IMR-90 (cell line): ENCODE data around the gene BCAS4. TPM values are rescaled to one million over a fixed set of nuclear protein-coding genes. Genes with fewer than 3 reads are reported as not detected.

Experiments
- ATAC-seq: fragments of 200-7000 bp; cut with Tn5 transposase; 2 replicates; pipeline ENCODE4 v1.9.1; 2020; ENCODE audit warnings: low read depth, mild to moderate bottlenecking, moderate library complexity
- BruUV-seq: library from RNA; stranded (reverse); fragments of 400-500 nt; replicated peaks from 2 replicates; lab custom pipeline; 2021; lab: Mats Ljungman, UMichigan
- CTCF ChIA-PET: fragments of 300-600 bp; formaldehyde crosslinking; extraction: SDS; loops from one replicate; lab custom pipeline; 2021; ENCODE audit warnings: antibody characterized with exemption; lab: Yijun Ruan, JAX
- POLR2A ChIA-PET: fragments of 300-600 bp; sonication (Branson Sonifier 250); formaldehyde crosslinking; loops from one replicate; lab custom pipeline; 2022; ENCODE audit warnings: antibody characterized with exemption; ENCODE audit not compliant: unreplicated experiment; lab: Charles Lee
- DNase-seq: peaks from one replicate; pipeline ENCODE4 v3.0.0; 2013
- H2AFZ ChIP-seq: replicated peaks from 2 replicates; pipeline ENCODE3; 2013; ENCODE audit warnings: low read length, mild to moderate bottlenecking; ENCODE audit not compliant: poor library complexity
- H2AK5ac ChIP-seq: 2 replicates; pipeline ENCODE4 v1.6.1; 2013; ENCODE audit warnings: low read depth, low read length, inconsistent platforms
- H2AK9ac ChIP-seq: replicated peaks from 2 replicates; pipeline ENCODE3; 2013; ENCODE audit warnings: mild to moderate bottlenecking, low read depth, low read length, moderate library complexity; ENCODE audit not compliant: poor library complexity
- H2BK120ac ChIP-seq: 2 replicates; pipeline ENCODE4 v1.6.1; 2013; ENCODE audit warnings: low read depth, low read length, inconsistent platforms
- H2BK15ac ChIP-seq: 3 replicates; pipeline ENCODE4 v1.6.1; 2013; ENCODE audit warnings: low read depth, low read length, inconsistent platforms
- H2BK20ac ChIP-seq: 2 replicates; pipeline ENCODE4 v1.6.1; 2013; ENCODE audit warnings: low read depth, mild to moderate bottlenecking, inconsistent platforms, low read length, moderate library complexity
- H2BK5ac ChIP-seq: 2 replicates; pipeline ENCODE4 v1.6.1; 2013; ENCODE audit warnings: mild to moderate bottlenecking, low read depth, low read length, inconsistent platforms; ENCODE audit not compliant: poor library complexity, severe bottlenecking
- H3K14ac ChIP-seq: replicated peaks from 2 replicates; pipeline ENCODE4 v1.6.1; 2013; ENCODE audit warnings: low read depth, low read length, inconsistent platforms
- H3K18ac ChIP-seq: 2 replicates; pipeline ENCODE4 v1.6.1; 2013; ENCODE audit warnings: low read depth, low read length, control low read depth
- H3K23ac ChIP-seq: 2 replicates; pipeline ENCODE4 v1.6.1; 2013; ENCODE audit warnings: low read depth, low read length, inconsistent platforms
- H3K27ac ChIP-seq: 2 replicates; pipeline ENCODE4 v1.5.1; 2013; ENCODE audit warnings: mild to moderate bottlenecking, control low read depth, low read length; ENCODE audit not compliant: insufficient read depth
- H3K27me3 ChIP-seq: 2 replicates; pipeline ENCODE4 v1.6.1; 2013; ENCODE audit warnings: low read length; ENCODE audit not compliant: control insufficient read depth, insufficient read depth
- H3K36me3 ChIP-seq: 2 replicates; pipeline ENCODE4 v1.6.1; 2013; ENCODE audit warnings: low read length, mixed read lengths; ENCODE audit not compliant: control insufficient read depth, insufficient read depth
- H3K4ac ChIP-seq: 2 replicates; pipeline ENCODE4 v1.6.1; 2013; ENCODE audit warnings: low read depth, low read length, inconsistent platforms
- H3K4me1 ChIP-seq: 2 replicates; pipeline ENCODE4 v1.6.1; 2013; ENCODE audit warnings: low read length, mixed read lengths; ENCODE audit not compliant: control insufficient read depth, insufficient read depth
- H3K4me2 ChIP-seq: 2 replicates; pipeline ENCODE4 v1.6.1; 2013; ENCODE audit warnings: low read depth, mild to moderate bottlenecking, control low read depth, low read length, moderate library complexity
- H3K4me3 ChIP-seq: 2 replicates; pipeline ENCODE4 v1.5.1; 2013; ENCODE audit warnings: low read depth, mild to moderate bottlenecking, control low read depth, low read length, moderate library complexity; ENCODE audit not compliant: insufficient read depth
- H3K56ac ChIP-seq: 2 replicates; pipeline ENCODE4 v1.6.1; 2013; ENCODE audit warnings: low read length, inconsistent platforms; ENCODE audit not compliant: insufficient read depth; ENCODE audit errors: extremely low read depth
- H3K79me1 ChIP-seq, 2 experiments: 2 replicates each; pipeline ENCODE4 v1.6.1; 2013; ENCODE audit warnings: low read length in 2 of 2, inconsistent platforms in 1 of 2, low read depth in 1 of 2
- H3K9ac ChIP-seq: 2 replicates; pipeline ENCODE4 v1.6.1; 2013; ENCODE audit warnings: low read depth, low read length, control low read depth
- H3K9me1 ChIP-seq: 2 replicates; pipeline ENCODE4 v1.6.1; 2013; ENCODE audit warnings: low read length, inconsistent platforms; ENCODE audit not compliant: insufficient read depth
- H3K9me3 ChIP-seq: 2 replicates; pipeline ENCODE4 v1.6.1; 2013; ENCODE audit warnings: low read length; ENCODE audit not compliant: control insufficient read depth, insufficient read depth
- H4K20me1 ChIP-seq: 2 replicates; pipeline ENCODE4 v1.6.1; 2013; ENCODE audit warnings: low read length, inconsistent platforms; ENCODE audit not compliant: insufficient read depth
- H4K5ac ChIP-seq: 2 replicates; pipeline ENCODE4 v1.6.1; 2013; ENCODE audit warnings: mild to moderate bottlenecking, low read depth, low read length, control low read depth
- H4K8ac ChIP-seq, 2 experiments: 2 replicates each; pipeline ENCODE4 v1.6.1; 2013; ENCODE audit warnings: low read depth in 2 of 2, low read length in 2 of 2, control low read depth in 1 of 2, inconsistent platforms in 1 of 2
- H4K91ac ChIP-seq: 2 replicates; pipeline ENCODE4 v1.6.1; 2013; ENCODE audit warnings: low read depth, low read length, inconsistent platforms; ENCODE audit not compliant: insufficient read depth
- BHLHE40 ChIP-seq: fragments of 150-350 bp; IDR thresholded peaks from 2 replicates; pipeline ENCODE4 v1.6.1; 2016; ENCODE audit warnings: mild to moderate bottlenecking, low read depth, low read length
- CEBPB ChIP-seq: IDR thresholded peaks from 2 replicates; pipeline ENCODE4 v1.6.1; 2012; ENCODE audit warnings: low read depth, low read length, improper control_type of control experiment
- CHD1 ChIP-seq: IDR thresholded peaks from 2 replicates; pipeline ENCODE4 v1.6.1; 2012; ENCODE audit warnings: low read depth, low read length, improper control_type of control experiment
- CTCF ChIP-seq: conservative IDR thresholded peaks from 2 replicates; pipeline ENCODE4 v1.5.1; 2012; ENCODE audit warnings: mild to moderate bottlenecking, low read depth, low read length, improper control_type of control experiment
- MAZ ChIP-seq: IDR thresholded peaks from 2 replicates; pipeline ENCODE4 v1.6.1; 2012; ENCODE audit warnings: low read depth, mild to moderate bottlenecking, low read length, improper control_type of control experiment, moderate library complexity, borderline replicate concordance
- POLR2A ChIP-seq: IDR thresholded peaks from 2 replicates; pipeline ENCODE4 v1.6.1; 2012; ENCODE audit warnings: mild to moderate bottlenecking, low read depth, low read length
- RCOR1 ChIP-seq: IDR thresholded peaks from 2 replicates; pipeline ENCODE4 v1.6.1; 2012; ENCODE audit warnings: mild to moderate bottlenecking, low read length, improper control_type of control experiment; ENCODE audit not compliant: insufficient replicate concordance
- RFX5 ChIP-seq: IDR thresholded peaks from 2 replicates; pipeline ENCODE4 v1.8.0; 2012; ENCODE audit warnings: low read depth, mild to moderate bottlenecking, low read length, moderate library complexity
- WGBS, 2 experiments: methylation state at CpG; one replicate each; pipeline versions ENCODE4 v1.1.5 to v1.1.7; 2013; ENCODE audit warnings: missing lambda C conversion rate in 2 of 2; ENCODE audit not compliant: insufficient read length in 1 of 2; ENCODE audit errors: extremely low coverage in 2 of 2; 5-methylcytosine and 5-hydroxymethylcytosine counted together
- dilution Hi-C: fragments of 300-500 bp; cut with HindIII; formaldehyde crosslinking; loops from one replicate; pipeline ENCODE4 v1.14.3; 2018; ENCODE audit warnings: low sequenced_read_pairs; ENCODE audit not compliant: unreplicated experiment
- in situ Hi-C: fragments of 300-500 bp; cut with MboI; formaldehyde crosslinking; loops from 3 replicates; pipeline ENCODE4 v1.14.3; 2019; ENCODE audit warnings: low sequenced_read_pairs, inconsistent platforms, mixed read lengths
- intact Hi-C: fragments of 100-400 bp; cut with micrococcal nuclease; formaldehyde crosslinking; loops from 2 replicates; pipeline ENCODE4 v1.10.0; 2022
- polyA plus RNA-seq, 3 experiments: library from polyadenylated mRNA; depleted of rRNA; stranded (reverse); fragments of >200 nt; gene quantifications; 2 replicates each; pipeline ENCODE4 v1.2.3, GENCODE V29; 2012; ENCODE audit warnings: low replicate concordance in 1 of 3
- total RNA-seq: library from RNA; depleted of rRNA; stranded (reverse); fragments of >200 nt; gene quantifications from 2 replicates; pipeline ENCODE4 v1.2.3, GENCODE V29; 2012
- TF ChIP-seq, protein P1 (sequence below): fragments of 150-350 bp; IDR thresholded peaks from 2 replicates; pipeline ENCODE4 v1.6.1; 2017; ENCODE audit warnings: mild to moderate bottlenecking, antibody characterized with exemption, low read length, low read depth

Gene BCAS4
- total and polyA plus RNA-seq, 2 of the 4 experiments (the other 2 are of a cell fraction): 42.7 to 47.5 TPM

GRCh38 chr20:50746138-50746940 is 48.5 kb upstream of the BCAS4 start (continued):
- no peak for TF ChIP-seq CEBPB
- TF ChIP-seq CHD1: no peak

DNA sequence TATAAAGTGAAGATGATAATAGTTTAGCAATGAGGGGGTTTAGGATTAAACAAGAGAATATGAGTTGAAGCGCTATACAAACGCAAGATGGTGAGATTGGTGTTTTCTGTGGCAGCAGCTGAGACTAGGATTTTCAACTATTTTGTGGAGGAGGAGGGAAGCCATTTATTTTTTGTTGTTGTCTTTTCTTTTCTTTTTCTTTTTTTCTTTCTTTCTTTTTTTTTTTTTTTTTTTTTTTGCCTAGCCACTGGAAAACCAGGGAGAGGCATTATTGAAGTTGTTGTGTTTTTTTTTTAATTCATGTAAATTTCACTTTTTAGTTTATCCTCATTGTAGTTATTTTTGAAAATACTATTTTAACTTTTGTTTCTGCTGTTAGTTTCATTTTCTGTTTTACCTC is 47.6 kb upstream of the BCAS4 start:
- Histone ChIP-seq H4K91ac (no peak overlapping the region), H3K14ac (0 out of 2 replicates have a peak overlapping the region, but pooled peaks have one; percentile 55), H3K9ac (no peak overlapping the region), H2AK5ac (no peak overlapping the region), H2BK120ac (no peak overlapping the region), H3K79me1 (no peaks in the 10 kb centered on the region; a peak in 1 of 4 replicates), H3K4me1 (peaks cover 11% of the 10 kb centered on the region), H3K4ac (no peak overlapping the region), H3K27me3 (no peaks in the 10 kb centered on the region), H3K9me1 (peaks cover 4% of the 10 kb centered on the region; the same call in 1 of the 2 replicates), H2BK20ac (no peak overlapping the region), H3K4me3 (no peak overlapping the region), H4K20me1 (no peaks in the 10 kb centered on the region), H4K8ac (peak overlapping the region in 1 of 2 experiments; percentile 50; a peak in 1 of 4 replicates), H2BK5ac (no peak overlapping the region), H2AK9ac (no peak overlapping the region), H3K9me3 (no peaks in the 10 kb centered on the region), H3K23ac (peak overlapping the region; percentile 87; the same call in 1 of the 2 replicates), H3K4me2 (no peak overlapping the region; the same call in 1 of the 2 replicates), H3K36me3 (no peaks in the 10 kb centered on the region), H3K56ac (no peak overlapping the region), H4K5ac (peak overlapping the region; percentile 54; the same call in 1 of the 2 replicates), H3K27ac (no peak overlapping the region), H2AFZ (no peak overlapping the region), H3K18ac (0 out of 2 replicates have a peak overlapping the region, but pooled peaks have one; percentile 76), H2BK15ac (no peak overlapping the region)
- intact Hi-C loops: loop anchor here (10.0 kb wide), 1 partner anchor 282 kb away; no protein-coding TSS in a partner anchor
- ATAC-seq (no peak), DNase-seq (no peak)
- ChIA-PET CTCF (interaction anchor here (1.5 kb wide), 1 partner anchor 95 kb away, joined by 4 read pairs; no protein-coding TSS in a partner anchor), POLR2A (no interaction called here)
- TF ChIP-seq BHLHE40 (no peak), POLR2A (no peak), MAZ (no peak), CTCF (no peak), RCOR1 (no peak), RFX5 (no peak)
- TF ChIP-seq, protein P1, sequence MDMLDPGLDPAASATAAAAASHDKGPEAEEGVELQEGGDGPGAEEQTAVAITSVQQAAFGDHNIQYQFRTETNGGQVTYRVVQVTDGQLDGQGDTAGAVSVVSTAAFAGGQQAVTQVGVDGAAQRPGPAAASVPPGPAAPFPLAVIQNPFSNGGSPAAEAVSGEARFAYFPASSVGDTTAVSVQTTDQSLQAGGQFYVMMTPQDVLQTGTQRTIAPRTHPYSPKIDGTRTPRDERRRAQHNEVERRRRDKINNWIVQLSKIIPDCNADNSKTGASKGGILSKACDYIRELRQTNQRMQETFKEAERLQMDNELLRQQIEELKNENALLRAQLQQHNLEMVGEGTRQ: no peak
- WGBS, 2 experiments: 100% methylated on average over 1 of the region's 2 CpGs; no CpG with 5 or more reads in 1 of the 2 experiments
- BruUV-seq: no TSS peak
- dilution Hi-C loops: no loop called here
- in situ Hi-C loops: loop anchor here (10.0 kb wide), 2 partner anchors 282 to 562 kb away; no protein-coding TSS in a partner anchor
